ENCODE data around the gene ADAMTS3.

The ADAMTS3 gene

GRCh38 chr4:72496119-72496518 lies 72.9 kb downstream of the ADAMTS3 start:
- H3K27ac ChIP-seq = no peak overlapping the region
- ChIA-PET CTCF (interaction anchor here (1.2 to 1.6 kb wide), 2 partner anchors 10 to 200 kb away, joined by 3 to 5 read pairs; no protein-coding TSS in a partner anchor), POLR2A (ENCODE audit: low non-redundant PET) (no interaction called here)
- DNase-seq (ENCODE audit: low spot score) = no peak
- TF ChIP-seq CTCF (conservative IDR thresholded peaks at IDR 0.05; ENCODE audit: low read depth) = 0 out of 2 replicates have a peak, but pooled peaks have one; percentile 11

DNA sequence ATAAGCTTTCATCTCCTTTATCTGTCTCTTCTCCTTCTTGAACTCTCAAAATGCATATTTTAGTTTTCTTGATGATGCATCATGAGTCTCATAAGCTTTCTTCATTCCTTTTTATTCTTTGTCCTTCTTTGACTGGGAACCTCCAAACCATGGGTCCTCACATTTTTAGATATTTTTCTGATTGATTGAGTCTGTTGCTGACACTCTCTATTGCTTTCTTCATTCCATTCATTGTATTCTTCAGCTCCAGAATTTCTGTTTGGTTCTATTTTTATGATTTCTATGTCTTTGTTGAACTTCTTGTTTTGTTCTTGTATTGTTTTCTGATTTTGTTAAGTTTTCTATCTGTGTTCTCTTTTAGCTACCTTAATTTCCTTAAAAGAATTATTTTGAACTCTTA lies 74.9 kb downstream of the ADAMTS3 start:
- ChIA-PET CTCF (no interaction called here), POLR2A (ENCODE audit: low non-redundant PET) (no interaction called here)

GRCh38 chr4:72489267-72489666 lies 79.8 kb downstream of the ADAMTS3 start:
- CTCF ChIA-PET = no interaction called here
- TF ChIP-seq CTCF (conservative IDR thresholded peaks at IDR 0.05; ENCODE audit: low read depth) = no peak

More for the DNA sequence above, 74.9 kb downstream of the ADAMTS3 start:
- DNase-seq (ENCODE audit: low spot score) = no peak
- H3K27ac ChIP-seq = no peak overlapping the region
- no peak for TF ChIP-seq CTCF (conservative IDR thresholded peaks at IDR 0.05; ENCODE audit: low read depth)

DNA sequence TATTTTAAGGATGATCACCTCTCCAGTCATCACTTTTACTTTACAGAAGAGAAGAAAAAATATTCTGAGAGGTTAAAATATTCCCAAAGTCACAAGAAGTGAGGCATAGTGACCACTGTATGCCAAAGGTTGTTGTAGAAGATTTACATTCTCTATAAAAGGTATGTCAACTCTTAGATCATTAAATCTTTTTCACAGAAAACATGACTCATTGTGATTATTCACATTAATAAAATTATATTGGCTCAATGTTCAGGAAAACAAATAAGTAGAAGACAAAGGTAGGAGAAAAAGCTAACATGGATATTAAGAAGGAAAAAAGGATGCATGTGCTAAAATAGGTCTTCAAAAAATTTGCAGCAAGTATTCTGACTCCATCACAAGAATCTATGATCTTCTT lies 82.0 kb downstream of the ADAMTS3 start:
- no peak overlapping the region for H3K27ac ChIP-seq
- ChIA-PET POLR2A (ENCODE audit: low non-redundant PET) (no interaction called here), CTCF (interaction anchor here (0.7 kb wide), 1 partner anchor 286 kb away, joined by 4 read pairs; no protein-coding TSS in a partner anchor)
- TF ChIP-seq CTCF (conservative IDR thresholded peaks at IDR 0.05; ENCODE audit: low read depth) = no peak
- no peak for DNase-seq (ENCODE audit: low spot score)

More at GRCh38 chr4:72489267-72489666, 79.8 kb downstream of the ADAMTS3 start:
- POLR2A ChIA-PET (ENCODE audit: low non-redundant PET) = no interaction called here
- no peak overlapping the region for H3K27ac ChIP-seq
- DNase-seq (ENCODE audit: low spot score) = peak; percentile 36

- ChIA-PET CTCF (interaction anchor here (1.1 kb wide), 1 partner anchor 11 kb away, joined by 3 read pairs; no protein-coding TSS in a partner anchor), POLR2A (ENCODE audit: low non-redundant PET) (no interaction called here)
- H3K27ac ChIP-seq = no peak overlapping the region
- DNase-seq (ENCODE audit: low spot score) = no peak
- TF ChIP-seq CTCF (conservative IDR thresholded peaks at IDR 0.05; ENCODE audit: low read depth) = no peak
These were observed 84.0 kb downstream of the ADAMTS3 start for GRCh38 chr4:72484981-72485380.

- ChIA-PET POLR2A (ENCODE audit: low non-redundant PET) (no interaction called here), CTCF (no interaction called here)
- no peak for TF ChIP-seq CTCF (conservative IDR thresholded peaks at IDR 0.05; ENCODE audit: low read depth)
- no peak for DNase-seq (ENCODE audit: low spot score)
- H3K27ac ChIP-seq = no peak overlapping the region
These were observed 95.6 kb downstream of the ADAMTS3 start for GRCh38 chr4:72473434-72473900.
